Activated CD4-positive, alpha-beta T cell treated with anti-CD3 and anti-CD28 coated beads, Interleukin-2, amount 50 U/mL, for 1 hour (primary cell): Measurements from ENCODE around the gene DCK.
A peak's percentile ranks its signal among the peaks of the same experiment; 100 is the strongest.
"Not testable (repeated sequence)": the region's sequence is repeated elsewhere in the genome, so short reads cannot be mapped to it uniquely, and the experiment has no call there.

ENCODE experiments used
- DNase-seq: peaks from one replicate; pipeline ENCODE4 v3.0.0-alpha.2; 2020

DCK gene

GRCh38 chr4:70993181-70994068 is at the start of gene DCK:
Gene DCK (plus strand): TSS chr4:70993649. CDS start chr4:70993836, 187 bp downstream.
- DNase-seq = peak; percentile 79

- DNase-seq = no peak
Observed at GRCh38 chr4:70945046-70945445, 48.4 kb upstream of the DCK start.

- DNase-seq = no peak
Observed at GRCh38 chr4:70945452-70946055, 47.9 kb upstream of the DCK start.

- no peak for DNase-seq
Observed at GRCh38 chr4:70946939-70947338, 46.5 kb upstream of the DCK start.

- DNase-seq = no peak
Observed at GRCh38 chr4:70948665-70949260, 44.7 kb upstream of the DCK start.

GRCh38 chr4:70954032-70954431 is 39.4 kb upstream of the DCK start:
- DNase-seq = no peak

- DNase-seq = no peak
Observed at GRCh38 chr4:70956549-70957210, 36.8 kb upstream of the DCK start.

- DNase-seq = no peak
Observed at GRCh38 chr4:70958681-70959080, 34.8 kb upstream of the DCK start.

- DNase-seq = no peak
Observed at GRCh38 chr4:70969076-70969475, 24.4 kb upstream of the DCK start.

- no peak for DNase-seq
Observed at GRCh38 chr4:70976252-70976651, 17.2 kb upstream of the DCK start.

GRCh38 chr4:70979445-70980008 is 13.9 kb upstream of the DCK start:
- DNase-seq = no peak

- no peak for DNase-seq
Observed at GRCh38 chr4:70980196-70980595, 13.3 kb upstream of the DCK start.

- no peak for DNase-seq
Observed at GRCh38 chr4:70984106-70984505, 9.3 kb upstream of the DCK start.

- no peak for DNase-seq
Observed at GRCh38 chr4:70984589-70984988, 8.9 kb upstream of the DCK start.

- no peak for DNase-seq
Observed at GRCh38 chr4:70991596-70991995, 1.9 kb upstream of the DCK start.

GRCh38 chr4:70992391-70992881 is 1.0 kb upstream of the DCK start:
- no peak for DNase-seq

- no peak for DNase-seq
Observed at GRCh38 chr4:70994069-70994366, 569 bp downstream of the DCK start.

- no peak for DNase-seq
Observed at GRCh38 chr4:70994387-70995099, 1.1 kb downstream of the DCK start.

GRCh38 chr4:70996018-70996360 is 2.5 kb downstream of the DCK start:
- no peak for DNase-seq

- no peak for DNase-seq
Observed at GRCh38 chr4:70997036-70997435, 3.6 kb downstream of the DCK start.

- DNase-seq = no peak
Observed at GRCh38 chr4:70997546-70997945, 4.1 kb downstream of the DCK start.

GRCh38 chr4:70999639-71000038 is 6.2 kb downstream of the DCK start:
- DNase-seq = not testable (repeated sequence)

GRCh38 chr4:71001363-71001762 is 7.9 kb downstream of the DCK start:
- DNase-seq = not testable (repeated sequence)
